Rectal smooth muscle tissue (tissue), 1 donor: ENCODE data around the gene AK1.

Experiments
- H3K27ac ChIP-seq: one replicate; pipeline ENCODE4 v1.7.0; 2013; ENCODE audit warnings: low read depth, low read length, inconsistent platforms
- H3K27me3 ChIP-seq: one replicate; pipeline ENCODE4 v1.7.0; 2013; ENCODE audit warnings: low read length; ENCODE audit not compliant: control insufficient read depth, insufficient read depth
- H3K36me3 ChIP-seq: one replicate; pipeline ENCODE4 v1.7.0; 2013; ENCODE audit warnings: low read length; ENCODE audit not compliant: control insufficient read depth, insufficient read depth
- H3K4me1 ChIP-seq: one replicate; pipeline ENCODE4 v1.7.0; 2013; ENCODE audit warnings: low read length; ENCODE audit not compliant: control insufficient read depth, insufficient read depth
- H3K4me3 ChIP-seq: one replicate; pipeline ENCODE4 v1.7.0; 2013; ENCODE audit warnings: low read length
- H3K9ac ChIP-seq: one replicate; pipeline ENCODE4 v1.7.0; 2013; ENCODE audit warnings: low read length

AK1 gene

DNA sequence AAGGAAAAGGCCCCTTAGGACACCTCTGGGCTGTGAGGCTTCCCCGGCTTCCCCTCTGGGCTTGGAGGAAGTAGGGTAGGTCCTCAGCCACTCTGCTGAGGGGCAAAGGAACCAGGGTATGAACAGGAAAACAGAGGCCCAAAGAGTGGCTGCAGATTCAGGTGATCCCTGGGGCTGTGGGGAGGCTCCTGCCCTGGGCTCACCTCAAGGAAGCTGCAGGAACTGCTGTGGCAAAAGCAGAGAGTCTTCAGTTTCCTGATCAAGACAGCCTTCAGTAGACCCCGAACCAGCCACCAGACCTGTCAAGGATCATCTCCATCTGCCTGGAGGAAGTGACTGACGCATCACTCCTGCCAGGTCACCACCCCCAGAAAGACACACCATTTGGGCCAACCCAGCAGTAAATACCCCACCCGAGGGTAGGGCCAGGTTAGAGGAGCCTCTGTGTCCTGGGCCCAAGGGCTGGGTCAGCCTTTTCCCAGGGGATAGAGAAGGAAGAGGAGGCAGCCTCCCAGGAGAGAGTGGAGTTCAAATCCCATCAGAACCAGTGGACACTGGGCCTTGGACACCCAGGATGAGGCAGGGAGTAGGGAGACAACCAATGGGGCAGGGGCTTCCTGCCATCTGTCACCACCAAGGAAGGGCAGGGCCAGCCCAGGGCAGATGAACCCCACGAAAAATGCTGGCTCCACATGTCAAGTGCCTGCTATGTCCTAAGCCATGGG, 27.7 kb upstream of the AK1 start:
- H3K4me3 ChIP-seq: peak overlapping the region; percentile 54
- H3K36me3 ChIP-seq: no peaks in the 10 kb centered on the region
- peak overlapping the region; percentile 27 for H3K27ac ChIP-seq
- H3K9ac ChIP-seq: peak overlapping the region; percentile 66
- no peaks in the 10 kb centered on the region for H3K4me1 ChIP-seq
- no peaks in the 10 kb centered on the region for H3K27me3 ChIP-seq

GRCh38 chr9:127904561-127905003, 27.1 kb upstream of the AK1 start:
- peaks cover 5% of the 10 kb centered on the region for H3K4me1 ChIP-seq
- peak overlapping the region; percentile 66 for H3K9ac ChIP-seq
- H3K27ac ChIP-seq: peak overlapping the region; percentile 27
- H3K36me3 ChIP-seq: no peaks in the 10 kb centered on the region
- no peaks in the 10 kb centered on the region for H3K27me3 ChIP-seq
- peak overlapping the region; percentile 54 for H3K4me3 ChIP-seq

DNA sequence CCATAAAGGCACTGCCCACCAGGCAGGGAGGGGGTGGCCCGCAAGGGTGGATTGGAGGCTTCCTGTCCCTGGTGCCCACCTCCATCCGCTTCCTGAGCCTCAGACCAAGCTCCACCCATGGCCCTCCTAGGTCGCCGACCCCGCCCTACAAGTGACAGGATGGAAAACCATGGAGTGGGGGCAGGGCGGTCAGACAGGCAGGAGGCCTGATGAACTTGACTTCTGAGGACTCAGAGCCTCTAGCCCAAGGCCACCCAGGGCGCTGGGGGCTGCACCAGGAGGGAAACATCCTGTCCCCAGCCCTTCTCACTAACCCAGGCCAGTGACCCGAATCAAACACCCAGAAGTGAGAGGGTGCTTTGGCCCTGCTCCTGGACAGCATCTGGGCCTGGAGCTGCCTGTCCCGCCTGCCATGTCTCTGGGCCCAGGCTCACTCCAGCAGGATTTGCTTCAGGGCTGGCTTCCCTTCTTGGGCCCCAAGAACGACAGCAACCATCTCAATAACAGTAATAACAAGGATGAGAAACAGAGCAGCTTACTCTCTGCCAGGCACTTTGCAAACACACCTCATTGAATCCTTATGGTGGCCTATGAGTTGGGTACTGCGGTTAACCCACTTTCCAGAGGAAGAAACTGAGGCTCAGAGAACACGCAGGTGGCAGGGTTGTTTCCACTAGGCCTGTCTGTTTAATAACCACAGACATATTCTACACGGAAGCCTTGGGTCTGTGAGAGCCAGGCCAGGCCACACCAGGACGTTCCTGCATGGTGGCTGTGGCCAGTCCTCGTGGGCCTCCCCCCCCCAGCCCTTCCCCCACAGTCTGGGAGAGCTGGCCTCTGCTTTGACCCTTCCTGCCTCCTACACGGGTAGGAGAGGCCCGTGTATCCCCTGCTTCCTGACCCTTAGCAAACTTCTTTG, 26.3 kb upstream of the AK1 start:
- Histone ChIP-seq H3K4me1 (peaks cover 5% of the 10 kb centered on the region), H3K4me3 (peak overlapping the region; percentile 54), H3K27me3 (no peaks in the 10 kb centered on the region), H3K9ac (peak overlapping the region; percentile 12), H3K36me3 (no peaks in the 10 kb centered on the region), H3K27ac (no peak overlapping the region)

- Histone ChIP-seq H3K4me1 (peaks cover 15% of the 10 kb centered on the region), H3K27ac (peak within 1 kb of the TSS; percentile 88), H3K36me3 (peaks cover 21% of the 10 kb centered on the region), H3K4me3 (peak within 1 kb of the TSS; percentile 90), H3K9ac (peak within 1 kb of the TSS; percentile 83), H3K27me3 (no peaks in the 10 kb centered on the region)
Observed at GRCh38 chr9:127899128-127899943, 21.9 kb upstream of the AK1 start, which contains the start of gene ST6GALNAC6. ST6GALNAC6 (minus strand) TSS chr9:127899603; CDS start chr9:127897981, 1,622 bp downstream.

GRCh38 chr9:127898433-127899127, 21.1 kb upstream of the AK1 start:
- Histone ChIP-seq H3K4me1 (peaks cover 15% of the 10 kb centered on the region), H3K27ac (peak overlapping the region; percentile 88), H3K9ac (peak overlapping the region; percentile 83), H3K4me3 (peak overlapping the region; percentile 90), H3K27me3 (no peaks in the 10 kb centered on the region), H3K36me3 (peaks cover 28% of the 10 kb centered on the region)

GRCh38 chr9:127897193-127897692, 19.8 kb upstream of the AK1 start:
- Histone ChIP-seq H3K36me3 (peaks cover 38% of the 10 kb centered on the region), H3K4me1 (peaks cover 15% of the 10 kb centered on the region), H3K9ac (no peak overlapping the region), H3K4me3 (peak overlapping the region; percentile 49), H3K27ac (peak overlapping the region; percentile 77), H3K27me3 (no peaks in the 10 kb centered on the region)

DNA sequence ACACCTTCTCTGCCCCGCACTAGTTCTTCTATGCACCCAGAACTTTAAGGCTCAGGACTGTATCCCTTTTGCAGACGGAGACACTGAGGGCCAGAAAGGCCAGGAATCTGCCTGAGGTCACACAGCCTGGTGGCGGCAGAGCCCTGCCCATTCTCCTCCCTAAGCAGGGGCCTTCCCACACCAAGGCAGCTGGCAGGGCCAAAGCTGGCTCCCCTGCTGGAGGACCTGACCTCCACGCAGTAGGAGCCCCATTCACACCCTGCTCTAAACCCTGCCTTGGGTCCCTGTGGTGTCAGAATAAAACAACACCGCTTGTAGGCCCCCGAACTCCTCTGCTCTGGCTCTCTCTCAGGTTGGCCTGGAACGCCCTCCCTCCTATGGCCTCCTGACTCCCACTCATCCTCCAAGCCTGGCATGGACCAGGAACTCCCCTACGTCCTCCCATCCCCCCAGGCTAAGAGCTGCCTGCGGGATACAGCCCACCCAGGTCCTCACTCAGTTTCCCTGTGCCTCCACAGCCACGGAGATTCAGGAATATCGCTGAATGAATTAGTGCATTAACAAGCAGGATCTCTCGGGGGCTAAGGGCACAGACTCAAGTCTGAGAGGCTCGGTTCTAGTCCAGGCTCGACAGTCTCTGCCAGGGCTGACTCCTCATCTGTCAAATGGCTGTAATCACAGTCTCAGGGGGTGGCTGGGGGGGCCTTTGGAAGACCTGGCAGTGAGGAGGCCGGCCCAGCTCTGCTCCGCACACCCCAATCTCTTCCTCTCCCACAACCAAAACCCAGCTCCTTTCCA, 19.1 kb upstream of the AK1 start:
- Histone ChIP-seq H3K36me3 (peaks cover 38% of the 10 kb centered on the region), H3K4me1 (peaks cover 15% of the 10 kb centered on the region), H3K27me3 (no peaks in the 10 kb centered on the region), H3K27ac (peak overlapping the region; percentile 56), H3K9ac (no peak overlapping the region), H3K4me3 (peak overlapping the region; percentile 49)

DNA sequence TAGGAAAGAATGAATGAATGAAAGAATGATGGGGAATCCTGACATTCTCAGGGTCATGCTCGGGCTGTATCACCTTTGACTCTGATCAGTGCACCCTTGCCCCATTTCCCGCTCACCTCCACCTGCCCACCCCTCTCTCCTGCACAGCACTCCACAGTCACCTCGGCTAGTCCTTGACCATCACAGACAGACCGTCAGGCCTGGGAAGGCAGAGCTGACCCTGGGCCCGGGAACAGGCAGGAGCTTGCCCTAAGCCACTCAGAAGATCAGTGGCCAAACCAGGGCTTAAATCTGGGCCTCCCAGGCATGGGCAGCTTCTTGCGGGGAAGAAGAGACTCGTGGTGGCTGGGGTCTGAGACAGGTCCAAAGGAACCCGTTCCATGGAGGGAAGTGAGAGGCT, 18.3 kb upstream of the AK1 start:
- Histone ChIP-seq H3K9ac (no peak overlapping the region), H3K27ac (no peak overlapping the region), H3K4me1 (peaks cover 15% of the 10 kb centered on the region), H3K36me3 (peaks cover 40% of the 10 kb centered on the region), H3K4me3 (no peak overlapping the region), H3K27me3 (no peaks in the 10 kb centered on the region)

GRCh38 chr9:127893392-127893791, 15.9 kb upstream of the AK1 start:
- Histone ChIP-seq H3K27ac (no peak overlapping the region), H3K4me1 (peaks cover 10% of the 10 kb centered on the region), H3K4me3 (no peak overlapping the region), H3K36me3 (peaks cover 48% of the 10 kb centered on the region), H3K27me3 (no peaks in the 10 kb centered on the region), H3K9ac (no peak overlapping the region)

DNA sequence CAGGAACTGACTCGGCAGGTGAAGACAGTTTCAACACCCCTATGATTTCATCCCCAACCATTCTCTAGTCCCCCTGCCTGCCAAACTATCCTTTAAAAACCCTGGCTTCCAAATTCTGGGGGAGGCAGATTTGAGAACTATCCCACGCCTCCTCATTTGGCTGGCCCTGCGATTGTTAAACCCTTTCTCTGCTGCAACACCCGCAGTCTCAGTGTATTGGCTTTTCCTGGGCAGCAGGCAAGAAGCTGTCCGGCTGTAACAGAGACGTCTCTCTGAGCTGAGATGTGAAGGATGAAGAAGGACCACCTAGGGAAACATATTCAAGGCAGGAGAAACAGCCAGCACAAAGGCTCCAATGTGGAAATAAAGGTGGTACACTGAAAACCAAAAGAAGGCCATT, 15.4 kb upstream of the AK1 start:
- no peak overlapping the region for H3K9ac ChIP-seq
- peaks cover 50% of the 10 kb centered on the region for H3K36me3 ChIP-seq
- H3K4me3 ChIP-seq: no peak overlapping the region
- no peak overlapping the region for H3K27ac ChIP-seq
- H3K27me3 ChIP-seq: no peaks in the 10 kb centered on the region
- H3K4me1 ChIP-seq: peaks cover 10% of the 10 kb centered on the region

GRCh38 chr9:127890053-127890452, 12.6 kb upstream of the AK1 start:
- Histone ChIP-seq H3K4me1 (no peaks in the 10 kb centered on the region), H3K4me3 (no peak overlapping the region), H3K27ac (no peak overlapping the region), H3K36me3 (peaks cover 57% of the 10 kb centered on the region), H3K27me3 (no peaks in the 10 kb centered on the region), H3K9ac (no peak overlapping the region)
